AG04449 (cell line): Measurements from ENCODE around the gene LRP1B.

ENCODE experiments used
- CTCF ChIA-PET: fragments of 350-600 bp; formaldehyde crosslinking; extraction: SDS; loops from one replicate; lab custom pipeline; 2021; ENCODE audit warnings: antibody characterized with exemption; lab: Yijun Ruan, JAX
- POLR2A ChIA-PET: fragments of 400-600, 350-600 bp; formaldehyde crosslinking; extraction: SDS; loops from one replicate; lab custom pipeline; 2020; ENCODE audit warnings: antibody characterized with exemption, inconsistent platforms; lab: Yijun Ruan, JAX
- DNase-seq: peaks from one replicate; pipeline ENCODE4 v3.0.0-alpha.2; 2010; ENCODE audit warnings: low read depth, low spot score
- H3K4me3 ChIP-seq: 2 replicates; pipeline ENCODE4 v1.5.1; 2011; ENCODE audit warnings: low read depth, mild to moderate bottlenecking, control low read depth, low read length
- CTCF ChIP-seq: IDR thresholded peaks from one replicate; pipeline ENCODE4 v1.5.1; 2011; ENCODE audit warnings: mild to moderate bottlenecking, moderate library complexity, low read length, control low read depth, inconsistent platforms; ENCODE audit not compliant: insufficient read depth; ENCODE audit errors: missing control alignments

LRP1B gene

DNA sequence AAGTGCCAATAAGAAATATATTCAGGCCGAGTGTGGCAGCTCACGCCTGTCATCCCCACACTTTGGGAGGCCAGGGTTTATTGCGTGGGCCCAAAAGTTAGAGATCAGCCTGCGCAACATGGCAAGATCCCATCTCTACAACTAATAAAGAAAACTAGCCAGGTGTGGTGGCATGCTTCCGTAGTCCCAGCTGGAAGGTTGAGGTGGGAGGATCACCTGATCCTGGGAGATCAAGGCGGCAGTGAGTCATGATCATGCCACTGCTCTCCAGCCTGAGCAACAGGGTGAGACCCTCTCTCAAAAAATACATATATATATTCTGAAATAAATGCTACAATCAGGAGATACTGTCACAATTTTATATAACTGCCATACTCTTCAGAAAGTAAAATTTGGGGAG is 1745.9 kb downstream of the LRP1B start:
- no peak overlapping the region for H3K4me3 ChIP-seq
- no peak for DNase-seq
- POLR2A ChIA-PET, result no interaction called here
- no peak for TF ChIP-seq CTCF
- CTCF ChIA-PET, result no interaction called here

GRCh38 chr2:140383781-140384180 is 1747.0 kb downstream of the LRP1B start:
- H3K4me3 ChIP-seq, result no peak overlapping the region
- ChIA-PET CTCF (no interaction called here), POLR2A (no interaction called here)
- no peak for TF ChIP-seq CTCF
- DNase-seq, result no peak

- ChIA-PET CTCF (no interaction called here), POLR2A (no interaction called here)
- TF ChIP-seq CTCF, result no peak
- no peak overlapping the region for H3K4me3 ChIP-seq
- no peak for DNase-seq
Measured at GRCh38 chr2:140376686-140377085, 1754.1 kb downstream of the LRP1B start.

DNA sequence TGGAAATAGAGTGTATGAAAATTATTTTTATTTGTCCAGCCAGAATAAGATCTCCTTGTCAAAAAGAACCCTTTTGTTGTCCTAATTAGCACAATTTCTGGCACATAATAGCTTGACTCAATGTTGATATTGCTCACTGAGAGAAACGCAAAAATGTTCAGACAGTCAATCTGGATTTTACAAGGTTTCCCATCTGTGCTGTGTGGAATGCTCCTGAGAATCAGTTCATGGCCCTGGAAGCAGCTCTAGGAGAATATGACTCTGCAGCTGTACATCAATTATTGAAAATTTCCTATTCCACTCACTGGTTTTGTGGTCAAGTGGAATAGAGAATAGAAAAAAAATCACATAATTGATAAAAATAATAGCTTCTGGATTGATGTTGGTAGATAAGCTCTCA is 1767.7 kb downstream of the LRP1B start:
- no peak for DNase-seq
- ChIA-PET CTCF (no interaction called here), POLR2A (no interaction called here)
- H3K4me3 ChIP-seq, result no peak overlapping the region
- no peak for TF ChIP-seq CTCF

- DNase-seq, result no peak
- CTCF ChIA-PET, result no interaction called here
- POLR2A ChIA-PET, result no interaction called here
- no peak overlapping the region for H3K4me3 ChIP-seq
- no peak for TF ChIP-seq CTCF
Measured at GRCh38 chr2:140362361-140362760, 1768.5 kb downstream of the LRP1B start.

DNA sequence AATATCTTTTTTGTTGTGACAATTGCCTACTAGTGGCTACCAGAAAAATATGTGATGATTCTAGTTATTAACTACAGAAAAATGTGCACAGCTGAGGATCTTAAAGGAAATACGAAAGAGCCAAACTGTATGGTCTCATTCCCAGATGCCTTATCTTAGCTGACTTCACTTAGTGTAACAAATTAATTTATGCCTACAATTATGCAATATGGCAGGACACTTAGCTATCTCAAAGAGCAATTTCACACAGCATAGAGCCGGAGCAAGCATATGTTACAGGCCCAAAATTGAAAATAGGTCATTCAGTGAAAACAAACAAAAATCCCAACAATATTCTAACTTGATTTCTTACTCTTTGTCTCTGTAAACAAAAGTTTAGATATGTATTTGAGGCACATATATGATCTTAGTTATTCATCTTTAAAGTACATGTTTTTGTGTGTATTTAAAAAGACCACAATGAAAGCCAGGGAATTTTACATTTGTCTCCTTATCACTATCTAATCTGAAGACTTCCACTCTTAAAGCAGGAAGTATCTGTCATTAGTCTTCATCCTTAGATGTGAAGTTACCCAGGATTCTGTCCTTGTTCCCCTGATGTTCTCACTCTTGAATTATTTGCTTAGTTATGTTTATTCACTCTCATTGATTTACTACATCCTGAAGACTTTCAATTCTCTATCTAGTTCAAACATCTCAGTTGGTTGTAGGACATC is 1771.6 kb downstream of the LRP1B start:
- no peak for TF ChIP-seq CTCF
- ChIA-PET POLR2A (no interaction called here), CTCF (no interaction called here)
- no peak overlapping the region for H3K4me3 ChIP-seq
- DNase-seq, result no peak
